Testis (tissue), 3 donors: ENCODE data around the gene URGCP. TPM values are rescaled to one million over a fixed set of nuclear protein-coding genes. Genes with fewer than 3 reads are reported as not detected.

Experiments used
- DNase-seq: peaks from one replicate; pipeline ENCODE4 v3.0.0-alpha.2; 2019
- H3K27ac ChIP-seq, 2 donors: fragments of 200-600 bp; sonication (generic); one replicate each; pipeline ENCODE4 v1.5.1; 2019
- H3K27me3 ChIP-seq: fragments of 200-600 bp; sonication (generic); one replicate; pipeline ENCODE4 v1.5.1; 2019
- H3K36me3 ChIP-seq: fragments of 200-600 bp; sonication (generic); one replicate; pipeline ENCODE4 v1.5.1; 2017; ENCODE audit warnings: low read depth; ENCODE audit errors: missing control alignments
- H3K4me1 ChIP-seq: fragments of 200-600 bp; sonication (generic); one replicate; pipeline ENCODE4 v1.5.1; 2019
- H3K4me3 ChIP-seq, 2 donors: fragments of 200-600 bp; sonication (generic); one replicate each; pipeline ENCODE4 v1.5.1; 2017 to 2019
- H3K9me3 ChIP-seq: fragments of 200-600 bp; sonication (generic); one replicate; pipeline ENCODE4 v1.5.1; 2017
- CTCF ChIP-seq, 3 experiments: fragments of 450-650 bp in 2 of 3; fragments of 200-600 bp in 1 of 3; sonication (generic) in 1 of 3; IDR thresholded peaks; one replicate each; pipeline ENCODE4 v1.5.1; 2016 to 2019; ENCODE audit warnings: antibody characterized with exemption in 3 of 3, mild to moderate bottlenecking in 2 of 3, moderate library complexity in 1 of 3
- POLR2A ChIP-seq: fragments of 450-650 bp; IDR thresholded peaks from one replicate; pipeline ENCODE4 v1.6.1; 2017; ENCODE audit warnings: antibody characterized with exemption, mild to moderate bottlenecking, moderate library complexity
- WGBS, 2 donors: methylation state at CpG; one replicate each; pipeline ENCODE4 v1.1.5; 2018; 5-methylcytosine and 5-hydroxymethylcytosine counted together
- intact Hi-C: fragments of 100-400 bp; cut with DNase I; formaldehyde crosslinking; loops from one replicate; pipeline ENCODE4 v1.15.1; 2023; ENCODE audit warnings: low total_unique reads
- polyA plus RNA-seq: library from polyadenylated mRNA; stranded (reverse); fragments of 350-450 nt; fragmentation: Illumina TruSeq; extraction: RNeasy Lipid Tissue Mini Kit (QIAGEN cat#74804); gene quantifications from one replicate; pipeline ENCODE4 v1.2.3, GENCODE V29; 2014; ENCODE audit warnings: low read depth, low replicate concordance; ENCODE audit not compliant: insufficient read depth
- total RNA-seq, 2 donors: library from RNA; depleted of rRNA; stranded (reverse); fragments of >200 nt; gene quantifications; one replicate each; pipeline ENCODE4 v1.2.3, GENCODE V29; 2016

URGCP gene
- total and polyA plus RNA-seq, 3 donors from 2014 or later, result 20.1 to 33.0 (median 24.9) TPM

GRCh38 chr7:43952028-43952427 is 45.6 kb upstream of the URGCP start:
- H3K9me3 ChIP-seq, result no peaks in the 10 kb centered on the region
- 33 to 79% methylated on average over 3 of the region's 3 CpGs for WGBS, 2 donors
- H3K4me1 ChIP-seq, result no peaks in the 10 kb centered on the region
- H3K27ac ChIP-seq, result no peak overlapping the region
- DNase-seq, result peak; percentile 58
- TF ChIP-seq POLR2A (no peak), CTCF (IDR thresholded peaks at IDR 0.05) (no peak)
- intact Hi-C loops, result no loop called here
- no peak overlapping the region for H3K4me3 ChIP-seq
- no peaks in the 10 kb centered on the region for H3K36me3 ChIP-seq
- no peaks in the 10 kb centered on the region for H3K27me3 ChIP-seq

GRCh38 chr7:43944286-43944685 is 37.9 kb upstream of the URGCP start:
- 93 to 95% methylated on average over 4 of the region's 4 CpGs for WGBS, 2 donors
- H3K27ac ChIP-seq, result no peak overlapping the region
- no peak overlapping the region for H3K4me3 ChIP-seq
- H3K9me3 ChIP-seq, result no peaks in the 10 kb centered on the region
- H3K4me1 ChIP-seq, result no peaks in the 10 kb centered on the region
- intact Hi-C loops, result no loop called here
- no peak for DNase-seq
- H3K36me3 ChIP-seq, result no peaks in the 10 kb centered on the region
- no peak for TF ChIP-seq CTCF (IDR thresholded peaks at IDR 0.05)
- TF ChIP-seq POLR2A, result no peak
- H3K27me3 ChIP-seq, result no peaks in the 10 kb centered on the region

GRCh38 chr7:43943417-43944187 is 37.2 kb upstream of the URGCP start:
- no peak for TF ChIP-seq CTCF (IDR thresholded peaks at IDR 0.05)
- no peak for TF ChIP-seq POLR2A
- H3K27me3 ChIP-seq, result no peaks in the 10 kb centered on the region
- intact Hi-C loops, result no loop called here
- DNase-seq, result no peak
- WGBS, 2 donors, result 87 to 91% methylated on average over 13 of the region's 13 CpGs
- no peak overlapping the region for H3K4me3 ChIP-seq
- no peaks in the 10 kb centered on the region for H3K36me3 ChIP-seq
- H3K4me1 ChIP-seq, result no peaks in the 10 kb centered on the region
- no peaks in the 10 kb centered on the region for H3K9me3 ChIP-seq
- no peak overlapping the region for H3K27ac ChIP-seq

GRCh38 chr7:43942997-43943396 is 36.6 kb upstream of the URGCP start:
- WGBS, 2 donors, result 87 to 90% methylated on average over 3 of the region's 3 CpGs
- Histone ChIP-seq H3K27me3 (no peaks in the 10 kb centered on the region), H3K9me3 (no peaks in the 10 kb centered on the region), H3K36me3 (no peaks in the 10 kb centered on the region), H3K27ac (no peak overlapping the region), H3K4me3 (no peak overlapping the region), H3K4me1 (no peaks in the 10 kb centered on the region)
- DNase-seq, result no peak
- TF ChIP-seq POLR2A, result no peak
- TF ChIP-seq CTCF (IDR thresholded peaks at IDR 0.05), result no peak
- intact Hi-C loops, result no loop called here

GRCh38 chr7:43942250-43942649 is 35.9 kb upstream of the URGCP start:
- WGBS, 2 donors, result 73 to 89% methylated on average over 3 of the region's 3 CpGs
- H3K4me3 ChIP-seq, result no peak overlapping the region

More at GRCh38 chr7:43942250-43942649, 35.9 kb upstream of the URGCP start:
- no peak for TF ChIP-seq CTCF (IDR thresholded peaks at IDR 0.05)
- TF ChIP-seq POLR2A, result no peak
- H3K9me3 ChIP-seq, result no peaks in the 10 kb centered on the region
- H3K27ac ChIP-seq, result no peak overlapping the region
- no peaks in the 10 kb centered on the region for H3K27me3 ChIP-seq
- no peak for DNase-seq
- intact Hi-C loops, result no loop called here
- no peaks in the 10 kb centered on the region for H3K36me3 ChIP-seq
- no peaks in the 10 kb centered on the region for H3K4me1 ChIP-seq
